Gastrocnemius medialis (tissue), 4 donors: Measurements from ENCODE around the gene GARIN5A. TPM values are rescaled to one million over a fixed set of nuclear protein-coding genes. Genes with fewer than 3 reads are reported as not detected.
A peak's percentile ranks its signal among the peaks of the same experiment; 100 is the strongest.

Experiments used
- ATAC-seq, 2 donors: fragments of 150-250 bp; one replicate each; pipeline ENCODE4 v1.9.1; 2016
- DNase-seq, 2 donors: peaks; one replicate each; pipeline ENCODE4 v3.0.0-alpha.2; 2019
- H3K27ac ChIP-seq, 4 donors: fragments of 200-600 bp; sonication (generic); 1 replicate in 1 of 4; 2 replicates in 3 of 4; pipeline ENCODE4 v1.5.1; 2016 to 2018; ENCODE audit warnings: mild to moderate bottlenecking in 2 of 4, moderate library complexity in 1 of 4
- H3K27me3 ChIP-seq, 3 donors: fragments of 200-600 bp; sonication (generic) in 2 of 3; 1 replicate in 1 of 3; 2 replicates in 2 of 3; pipeline versions ENCODE4 v1.5.1 to v1.6.0; 2016 to 2019; ENCODE audit warnings: mild to moderate bottlenecking in 1 of 3, moderate library complexity in 1 of 3
- H3K36me3 ChIP-seq, 2 donors: fragments of 200-600 bp; sonication (generic) in 1 of 2; one replicate each; pipeline ENCODE4 v1.5.1; 2017 to 2018
- H3K4me1 ChIP-seq, 2 donors: fragments of 200-600 bp; sonication (generic) in 1 of 2; one replicate each; pipeline ENCODE4 v1.5.1; 2016 to 2017; ENCODE audit warnings: mild to moderate bottlenecking in 2 of 2
- H3K4me3 ChIP-seq, 4 donors: fragments of 200-600 bp; sonication (generic) in 3 of 4; 1 replicate in 1 of 4; 2 replicates in 3 of 4; pipeline ENCODE4 v1.5.1; 2016 to 2019; ENCODE audit warnings: mild to moderate bottlenecking in 2 of 4
- H3K9me3 ChIP-seq, 3 donors: fragments of 200-600 bp; sonication (generic) in 2 of 3; 1 replicate in 1 of 3; 2 replicates in 2 of 3; pipeline ENCODE4 v1.5.1; 2016 to 2019
- CTCF ChIP-seq, 5 experiments: fragments of 450-650 bp in 3 of 5; fragments of 200-600 bp in 2 of 5; sonication (generic) in 2 of 5; IDR thresholded peaks in 4 of 5; conservative IDR thresholded peaks in 1 of 5; 1 replicate in 4 of 5; 2 replicates in 1 of 5; pipeline ENCODE4 v1.5.1; 2016 to 2019; ENCODE audit warnings: antibody characterized with exemption in 5 of 5, mild to moderate bottlenecking in 3 of 5, moderate library complexity in 3 of 5
- POLR2A ChIP-seq, 2 donors: fragments of 450-650 bp; IDR thresholded peaks; one replicate each; pipeline ENCODE4 v1.6.1; 2017; ENCODE audit warnings: antibody characterized with exemption in 2 of 2, mild to moderate bottlenecking in 2 of 2, moderate library complexity in 2 of 2
- in situ Hi-C, 4 donors: fragments of 200-750 bp; cut with MboI; loops; one replicate each; pipeline versions ENCODE4 v1.15.0 to v1.8.0; 2017; ENCODE audit warnings: low sequenced_read_pairs in 4 of 4
- intact Hi-C: fragments of 100-400 bp; cut with DNase I; formaldehyde crosslinking; loops from one replicate; pipeline ENCODE4 v1.15.1; 2023; ENCODE audit warnings: low total_unique reads
- total RNA-seq, 4 donors: library from RNA; depleted of rRNA; stranded (reverse); fragments of >200 nt; gene quantifications; one replicate each; pipeline versions ENCODE4 v1.1.0 to v1.2.3, GENCODE V29; 2016

The GARIN5A gene
- total RNA-seq, 4 donors from 2014 or later, result 1.2 to 11.0 (median 1.9) TPM; not detected in 1

GRCh38 chr19:50494186-50495019, 17.8 kb upstream of the GARIN5A start:
- TF ChIP-seq CTCF (IDR thresholded peaks at IDR 0.05 in 4 of 5, conservative IDR thresholded peaks at IDR 0.05 in 1 of 5) (no peak), POLR2A (IDR thresholded peaks at IDR 0.05) (no peak)
- no peaks in the 10 kb centered on the region for H3K9me3 ChIP-seq
- in situ Hi-C loops, result no loop called here
- peak overlapping the region in 3 of 4 donors; percentile 97 to 100 (median 97) for H3K27ac ChIP-seq
- no peak overlapping the region for H3K4me3 ChIP-seq
- DNase-seq (no peak), ATAC-seq (no peak)
- intact Hi-C loops, result loop anchor here (5.0 kb wide), 1 partner anchor 617 kb away; the partner anchor contains the start of genes AKT1S1 and TBC1D17
- H3K4me1 ChIP-seq, result peaks cover 10 to 11% of the 10 kb centered on the region in 2 donors
- H3K36me3 ChIP-seq, result no peaks in the 10 kb centered on the region
- no peaks in the 10 kb centered on the region for H3K27me3 ChIP-seq

GRCh38 chr19:50493171-50493570, 16.5 kb upstream of the GARIN5A start:
- Histone ChIP-seq H3K27me3 (no peaks in the 10 kb centered on the region), H3K4me1 (peaks cover 10 to 13% of the 10 kb centered on the region in 2 donors), H3K36me3 (no peaks in the 10 kb centered on the region), H3K4me3 (no peak overlapping the region), H3K27ac (peak overlapping the region in 2 of 4 donors; percentile 85 to 97), H3K9me3 (no peaks in the 10 kb centered on the region)
- DNase-seq, result no peak
- intact Hi-C loops, result loop anchor here (5.0 kb wide), 1 partner anchor 616 kb away; the partner anchor contains the start of genes AKT1S1 and TBC1D17
- TF ChIP-seq POLR2A (IDR thresholded peaks at IDR 0.05), result no peak
- no peak for TF ChIP-seq CTCF (IDR thresholded peaks at IDR 0.05 in 4 of 5, conservative IDR thresholded peaks at IDR 0.05 in 1 of 5)
- in situ Hi-C loops, result no loop called here
- ATAC-seq, result no peak

GRCh38 chr19:50492303-50493052, 15.8 kb upstream of the GARIN5A start:
- Histone ChIP-seq H3K4me1 (peaks cover 10 to 13% of the 10 kb centered on the region in 2 donors), H3K27ac (peak overlapping the region; percentile 69 to 97 (median 84)), H3K36me3 (peaks cover 0 to 3% of the 10 kb centered on the region in 2 donors), H3K27me3 (no peaks in the 10 kb centered on the region), H3K9me3 (no peaks in the 10 kb centered on the region), H3K4me3 (peak overlapping the region in 1 of 4 donors; percentile 17)
- ATAC-seq (peak in 1 of 2 donors; percentile 29), DNase-seq (peak in 1 of 2 donors; percentile 64)
- TF ChIP-seq CTCF (IDR thresholded peaks at IDR 0.05 in 4 of 5, conservative IDR thresholded peaks at IDR 0.05 in 1 of 5) (no peak), POLR2A (IDR thresholded peaks at IDR 0.05) (peak; percentile 28 to 68)
- in situ Hi-C loops (no loop called here), intact Hi-C loops (loop anchor here (5.0 kb wide), 1 partner anchor 615 kb away; the partner anchor contains the start of genes AKT1S1 and TBC1D17)

GRCh38 chr19:50490991-50491472, 14.4 kb upstream of the GARIN5A start:
- Histone ChIP-seq H3K27me3 (no peaks in the 10 kb centered on the region), H3K4me3 (peak overlapping the region in 2 of 4 donors; percentile 11 to 18), H3K27ac (peak overlapping the region; percentile 69 to 97 (median 84)), H3K4me1 (peaks cover 10 to 13% of the 10 kb centered on the region in 2 donors), H3K9me3 (no peaks in the 10 kb centered on the region), H3K36me3 (peaks cover 0 to 13% of the 10 kb centered on the region in 2 donors)
- ATAC-seq (peak; percentile 69 to 71), DNase-seq (peak in 1 of 2 donors; percentile 83)
- intact Hi-C loops, result loop anchor here (5.0 kb wide), 1 partner anchor 614 kb away; the partner anchor contains the start of genes AKT1S1 and TBC1D17
- in situ Hi-C loops, result no loop called here
- TF ChIP-seq POLR2A (IDR thresholded peaks at IDR 0.05), result peak in 1 of 2 donors; percentile 40
- no peak for TF ChIP-seq CTCF (IDR thresholded peaks at IDR 0.05 in 4 of 5, conservative IDR thresholded peaks at IDR 0.05 in 1 of 5)
